Esophagus muscularis mucosa (tissue), 4 donors: ENCODE data around the gene SMIM1.

Experiments
- CTCF ChIP-seq, 3 experiments: fragments of 200-600 bp in 2 of 3; fragments of 450-650 bp in 1 of 3; sonication (generic) in 2 of 3; IDR thresholded peaks; one replicate each; pipeline ENCODE4 v1.5.1; 2017 to 2019; ENCODE audit warnings: antibody characterized with exemption in 3 of 3, mild to moderate bottlenecking in 2 of 3, moderate library complexity in 1 of 3
- EP300 ChIP-seq: sonication (generic); formaldehyde crosslinking; IDR thresholded peaks from one replicate; pipeline ENCODE4 v1.6.1; 2017; ENCODE audit warnings: antibody characterized with exemption
- POLR2A ChIP-seq: fragments of 450-650 bp; IDR thresholded peaks from one replicate; pipeline ENCODE4 v1.6.1; 2017; ENCODE audit warnings: antibody characterized with exemption, moderate library complexity, mild to moderate bottlenecking, low read depth
- POLR2AphosphoS5 ChIP-seq, 2 donors: sonication (generic); formaldehyde crosslinking; IDR thresholded peaks; one replicate each; pipeline ENCODE4 v1.6.1; 2017; ENCODE audit warnings: antibody characterized with exemption in 2 of 2

- no peak for TF ChIP-seq POLR2A
- TF ChIP-seq EP300 = no peak
- TF ChIP-seq POLR2AphosphoS5 (IDR thresholded peaks at IDR 0.05) = no peak
- TF ChIP-seq CTCF (IDR thresholded peaks at IDR 0.05) = no peak
Measured at GRCh38 chr1:3795453-3796214, 23.1 kb downstream of the SMIM1 start.
